Left lung (tissue), 10 donors: ENCODE measurements around the gene PEX6. TPM values are rescaled to one million over a fixed set of nuclear protein-coding genes. Genes with fewer than 3 reads are reported as not detected.
"Not testable (repeated sequence)": the region's sequence is repeated elsewhere in the genome, so short reads cannot be mapped to it uniquely, and the experiment has no call there.

ENCODE experiments used
- ATAC-seq: fragments of 200-7000 bp; cut with Tn5 transposase; one replicate; pipeline ENCODE4 v1.9.1; 2020; ENCODE audit warnings: moderate library complexity
- DNase-seq, 4 donors: peaks; one replicate each; pipeline ENCODE4 v3.0.0-alpha.2; 2013 to 2020
- H3K27ac ChIP-seq, 2 donors: fragments of 200-600 bp; sonication (generic) in 1 of 2; one replicate each; pipeline versions ENCODE4 v1.5.0 to v1.8.0; 2020 to 2021
- H3K27me3 ChIP-seq, 2 donors: fragments of 200-600 bp; sonication (generic) in 1 of 2; one replicate each; pipeline versions ENCODE4 v1.5.0 to v1.8.0; 2020 to 2021
- H3K36me3 ChIP-seq, 2 donors: fragments of 200-600 bp; sonication (generic) in 1 of 2; one replicate each; pipeline versions ENCODE4 v1.5.0 to v1.8.0; 2020 to 2021
- H3K4me1 ChIP-seq, 2 donors: fragments of 200-600 bp; one replicate each; pipeline ENCODE4 v1.8.0; 2021
- H3K4me3 ChIP-seq, 2 donors: fragments of 200-600 bp; sonication (generic) in 1 of 2; one replicate each; pipeline versions ENCODE4 v1.5.0 to v1.8.0; 2020 to 2021; ENCODE audit warnings: mild to moderate bottlenecking in 1 of 2
- H3K9me3 ChIP-seq, 2 donors: fragments of 200-600 bp; sonication (generic) in 1 of 2; one replicate each; pipeline versions ENCODE4 v1.5.0 to v1.8.0; 2020 to 2021
- CTCF ChIP-seq, 2 donors: fragments of 200-600 bp; sonication (generic) in 1 of 2; IDR thresholded peaks; one replicate each; pipeline versions ENCODE4 v1.5.0 to v1.8.0; 2021; ENCODE audit warnings: antibody characterized with exemption in 2 of 2
- intact Hi-C, 2 donors: fragments of 100-400 bp; cut with DNase I; formaldehyde crosslinking; loops; one replicate each; pipeline versions ENCODE4 v1.11.2 to v1.14.2; 2022
- polyA plus RNA-seq, 6 donors: library from polyadenylated mRNA; unstranded; fragments of 120-200 nt; gene quantifications; one replicate each; pipeline ENCODE4 v1.2.1, GENCODE V29; 2013; ENCODE audit not compliant: insufficient read length in 6 of 6
- total RNA-seq, 2 donors: library from RNA; stranded (reverse); fragmentation: NEBNext Ultra II Directional; extraction: Animal tissue kit (Norgen Biotek cat#: 25700); gene quantifications; one replicate each; pipeline ENCODE4 v1.2.1, GENCODE V29; 2021
- donor health status: DM: no; HTN: yes; CAD: no.
- donor health status: DM: no; HTN: no; CAD: no.

PEX6 gene
- total and polyA plus RNA-seq, 8 donors = 15.2 to 27.1 (median 21.5) TPM

GRCh38 chr6:42952389-42952788 is 26.6 kb downstream of the PEX6 start:
- no peaks in the 10 kb centered on the region for H3K36me3 ChIP-seq
- intact Hi-C loops = no loop called here
- DNase-seq = no peak
- no peak overlapping the region for H3K27ac ChIP-seq
- no peaks in the 10 kb centered on the region for H3K4me1 ChIP-seq
- no peaks in the 10 kb centered on the region for H3K27me3 ChIP-seq
- H3K9me3 ChIP-seq = no peaks in the 10 kb centered on the region
- TF ChIP-seq CTCF (IDR thresholded peaks at IDR 0.05) = no peak
- ATAC-seq = no peak
- H3K4me3 ChIP-seq = no peak overlapping the region

- H3K27ac ChIP-seq = no peak overlapping the region
- no peaks in the 10 kb centered on the region for H3K4me1 ChIP-seq
- TF ChIP-seq CTCF (IDR thresholded peaks at IDR 0.05) = no peak
- no peak overlapping the region for H3K4me3 ChIP-seq
- peaks cover 0 to 35% of the 10 kb centered on the region in 2 donors for H3K36me3 ChIP-seq
- intact Hi-C loops = no loop called here
- DNase-seq = no peak
- no peak for ATAC-seq
- H3K27me3 ChIP-seq = no peaks in the 10 kb centered on the region
- H3K9me3 ChIP-seq = no peaks in the 10 kb centered on the region
These were observed 31.0 kb downstream of the PEX6 start for GRCh38 chr6:42947950-42948349.

- no peak for TF ChIP-seq CTCF (IDR thresholded peaks at IDR 0.05)
- ATAC-seq = no peak
- intact Hi-C loops = no loop called here
These were observed 36.5 kb downstream of the PEX6 start for GRCh38 chr6:42942444-42942843.

GRCh38 chr6:42941356-42941755 is 37.6 kb downstream of the PEX6 start:
- DNase-seq = peak in 1 of 4 donors; percentile 53
- H3K4me3 ChIP-seq, H3K27ac ChIP-seq, intact Hi-C loops, H3K27me3 ChIP-seq, H3K9me3 ChIP-seq, H3K4me1 ChIP-seq: not testable (repeated sequence)
- H3K36me3 ChIP-seq = peaks cover 0 to 100% of the 10 kb centered on the region in 2 donors
- peak; percentile 81 for ATAC-seq

More at GRCh38 chr6:42942444-42942843, 36.5 kb downstream of the PEX6 start:
- Histone ChIP-seq H3K36me3 (peaks cover 0 to 90% of the 10 kb centered on the region in 2 donors), H3K9me3 (no peaks in the 10 kb centered on the region), H3K4me1 (no peaks in the 10 kb centered on the region), H3K27me3 (no peaks in the 10 kb centered on the region), H3K4me3 (no peak overlapping the region), H3K27ac (no peak overlapping the region)
- DNase-seq = no peak

GRCh38 chr6:42940493-42941045 is 38.4 kb downstream of the PEX6 start:
- no peak overlapping the region for H3K4me3 ChIP-seq
- intact Hi-C loops = no loop called here
- ATAC-seq (no peak), DNase-seq (peak in 1 of 4 donors; percentile 37)
- TF ChIP-seq CTCF (IDR thresholded peaks at IDR 0.05) = no peak
- H3K36me3 ChIP-seq = peaks cover 0 to 100% of the 10 kb centered on the region in 2 donors
- H3K9me3 ChIP-seq = no peaks in the 10 kb centered on the region
- no peaks in the 10 kb centered on the region for H3K27me3 ChIP-seq
- H3K4me1 ChIP-seq = peaks cover 0 to 3% of the 10 kb centered on the region in 2 donors
- H3K27ac ChIP-seq = no peak overlapping the region

- Histone ChIP-seq H3K4me1 (peaks cover 0 to 11% of the 10 kb centered on the region in 2 donors), H3K4me3 (no peak overlapping the region), H3K27me3 (no peaks in the 10 kb centered on the region), H3K9me3 (no peaks in the 10 kb centered on the region), H3K36me3 (peaks cover 0 to 100% of the 10 kb centered on the region in 2 donors), H3K27ac (no peak overlapping the region)
- DNase-seq = no peak
- intact Hi-C loops = no loop called here
- TF ChIP-seq CTCF (IDR thresholded peaks at IDR 0.05) = no peak
- no peak for ATAC-seq
These were observed 39.2 kb downstream of the PEX6 start for GRCh38 chr6:42939810-42940167.
